Uterus (tissue), 2 donors: ENCODE results near the gene GNAS-AS1.

Source experiments
- POLR2A ChIP-seq, 2 donors: fragments of 450-650 bp; IDR thresholded peaks; one replicate each; pipeline ENCODE4 v1.6.1; 2016; ENCODE audit warnings: antibody characterized with exemption in 2 of 2, mild to moderate bottlenecking in 1 of 2, moderate library complexity in 1 of 2
- TF ChIP-seq, protein P1 (sequence below), 4 experiments: fragments of 200-600 bp in 2 of 4; fragments of 450-650 bp in 2 of 4; sonication (generic) in 2 of 4; IDR thresholded peaks; one replicate each; pipeline ENCODE4 v1.5.1; 2016 to 2019; ENCODE audit warnings: antibody characterized with exemption in 4 of 4, mild to moderate bottlenecking in 2 of 4, moderate library complexity in 1 of 4

DNA sequence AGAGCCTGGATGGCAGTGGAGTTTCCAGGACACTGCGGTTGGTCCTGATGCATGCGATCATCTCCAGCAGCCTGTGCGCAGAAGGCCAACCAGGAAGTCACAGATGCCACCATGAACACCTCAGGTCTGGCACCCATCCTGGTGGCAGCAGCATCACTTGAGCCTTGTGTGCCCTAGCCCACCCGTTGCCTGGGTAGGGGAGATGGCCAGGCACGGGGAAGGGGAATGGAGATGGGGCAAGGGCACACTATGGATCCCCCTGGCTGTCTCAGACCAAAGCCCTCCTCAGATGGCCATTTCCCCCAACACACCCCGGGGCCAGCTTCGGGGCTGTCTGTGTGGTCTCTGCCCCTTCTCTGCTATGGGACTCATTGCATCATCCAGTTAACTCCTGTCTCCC, 58.3 kb downstream of the GNAS-AS1 start:
- TF ChIP-seq, protein P1, sequence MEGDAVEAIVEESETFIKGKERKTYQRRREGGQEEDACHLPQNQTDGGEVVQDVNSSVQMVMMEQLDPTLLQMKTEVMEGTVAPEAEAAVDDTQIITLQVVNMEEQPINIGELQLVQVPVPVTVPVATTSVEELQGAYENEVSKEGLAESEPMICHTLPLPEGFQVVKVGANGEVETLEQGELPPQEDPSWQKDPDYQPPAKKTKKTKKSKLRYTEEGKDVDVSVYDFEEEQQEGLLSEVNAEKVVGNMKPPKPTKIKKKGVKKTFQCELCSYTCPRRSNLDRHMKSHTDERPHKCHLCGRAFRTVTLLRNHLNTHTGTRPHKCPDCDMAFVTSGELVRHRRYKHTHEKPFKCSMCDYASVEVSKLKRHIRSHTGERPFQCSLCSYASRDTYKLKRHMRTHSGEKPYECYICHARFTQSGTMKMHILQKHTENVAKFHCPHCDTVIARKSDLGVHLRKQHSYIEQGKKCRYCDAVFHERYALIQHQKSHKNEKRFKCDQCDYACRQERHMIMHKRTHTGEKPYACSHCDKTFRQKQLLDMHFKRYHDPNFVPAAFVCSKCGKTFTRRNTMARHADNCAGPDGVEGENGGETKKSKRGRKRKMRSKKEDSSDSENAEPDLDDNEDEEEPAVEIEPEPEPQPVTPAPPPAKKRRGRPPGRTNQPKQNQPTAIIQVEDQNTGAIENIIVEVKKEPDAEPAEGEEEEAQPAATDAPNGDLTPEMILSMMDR (IDR thresholded peaks at IDR 0.05), result no peak
- TF ChIP-seq POLR2A (IDR thresholded peaks at IDR 0.05), result no peak
